MCF 10A (cell line): Measurements from ENCODE around the gene GGA2. TPM values are rescaled to one million over a fixed set of nuclear protein-coding genes. Genes with fewer than 3 reads are reported as not detected.
"Not testable (repeated sequence)": the region's sequence is repeated elsewhere in the genome, so short reads cannot be mapped to it uniquely, and the experiment has no call there.

Experiments
- BruUV-seq: library from RNA; stranded (reverse); fragments of 400-500 nt; replicated peaks from 2 replicates; lab custom pipeline; 2021; lab: Mats Ljungman, UMichigan
- CTCF ChIA-PET: fragments of 300-600 bp; sonication (Branson Sonifier 250); formaldehyde crosslinking; extraction: SDS; loops from one replicate; lab custom pipeline; 2021; ENCODE audit warnings: antibody characterized with exemption, inconsistent platforms; lab: Yijun Ruan, JAX
- POLR2A ChIA-PET: fragments of 300-600, 350-650 bp; sonication (Branson Sonifier 250); formaldehyde crosslinking; extraction: SDS; loops from one replicate; lab custom pipeline; 2020; ENCODE audit warnings: antibody characterized with exemption, inconsistent platforms; lab: Yijun Ruan, JAX
- DNase-seq: peaks from one replicate; pipeline ENCODE4 v3.0.0-alpha.2; 2018; ENCODE audit not compliant: unreplicated experiment
- H3K27ac Mint-ChIP-seq: one replicate; pipeline ENCODE4 v1.8.0; 2022; ENCODE audit warnings: mild to moderate bottlenecking, low read depth, mixed read lengths; ENCODE audit not compliant: unreplicated experiment
- H3K27me3 Mint-ChIP-seq: one replicate; pipeline ENCODE4 v1.8.0; 2022; ENCODE audit warnings: mixed read lengths; ENCODE audit not compliant: insufficient read depth, unreplicated experiment
- H3K36me3 Mint-ChIP-seq: one replicate; pipeline ENCODE4 v1.8.0; 2022; ENCODE audit warnings: mild to moderate bottlenecking, moderate library complexity, mixed read lengths; ENCODE audit not compliant: insufficient read depth, unreplicated experiment
- H3K4me1 Mint-ChIP-seq: one replicate; pipeline ENCODE4 v1.8.0; 2022; ENCODE audit warnings: mixed read lengths; ENCODE audit not compliant: insufficient read depth, unreplicated experiment
- H3K4me3 Mint-ChIP-seq: one replicate; pipeline ENCODE4 v1.8.0; 2022; ENCODE audit warnings: mild to moderate bottlenecking, moderate library complexity, mixed read lengths; ENCODE audit not compliant: unreplicated experiment
- H3K9me3 Mint-ChIP-seq: one replicate; pipeline ENCODE4 v1.8.0; 2022; ENCODE audit warnings: mixed read lengths; ENCODE audit not compliant: unreplicated experiment
- intact Hi-C: fragments of 100-400 bp; cut with micrococcal nuclease; formaldehyde crosslinking; loops from 2 replicates; pipeline ENCODE4 v1.14.1; 2022
- total RNA-seq: library from RNA; stranded (reverse); gene quantifications from 2 replicates; pipeline ENCODE4 v1.2.3, GENCODE V29; 2022
- TF ChIP-seq, protein P1 (sequence below): fragments of 200-600 bp; IDR thresholded peaks from one replicate; pipeline ENCODE4 v1.8.0; 2022; ENCODE audit warnings: antibody characterized with exemption, mild to moderate bottlenecking; ENCODE audit not compliant: unreplicated experiment

GGA2 gene
- total RNA-seq, 1 experiment from 2014 or later: 22.2 TPM

DNA sequence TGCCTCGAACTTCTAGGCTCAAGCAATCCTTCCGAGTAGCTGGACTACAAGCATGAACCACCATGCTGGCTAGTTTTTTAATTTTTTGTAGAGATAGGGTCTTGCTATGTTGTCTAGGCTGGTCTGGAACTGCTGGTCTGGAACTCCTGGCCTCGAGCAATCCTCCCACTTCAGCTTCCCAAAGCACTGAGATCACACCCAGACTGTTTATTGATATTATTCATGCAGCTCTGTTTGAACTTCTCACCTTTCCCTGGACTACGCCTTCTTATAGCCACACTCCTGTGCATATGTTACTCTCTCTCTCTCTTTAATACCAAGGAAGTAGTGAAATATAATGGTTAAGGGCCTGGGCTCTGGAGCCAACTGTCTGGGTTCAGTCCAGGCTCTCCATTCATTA, 61.9 kb downstream of the GGA2 start:
- no peak overlapping the region for H3K27ac Mint-ChIP-seq
- ChIA-PET POLR2A (no interaction called here), CTCF (interaction anchor here (0.5 to 8.2 kb wide), 3 partner anchors 13 to 266 kb away, joined by 3 to 82 read pairs (median 4); no protein-coding TSS in a partner anchor)
- no peak for DNase-seq
- intact Hi-C loops: no loop called here
- no peaks in the 10 kb centered on the region for H3K9me3 Mint-ChIP-seq
- peaks cover 33% of the 10 kb centered on the region for H3K36me3 Mint-ChIP-seq
- BruUV-seq: no TSS peak
- TF ChIP-seq, protein P1, sequence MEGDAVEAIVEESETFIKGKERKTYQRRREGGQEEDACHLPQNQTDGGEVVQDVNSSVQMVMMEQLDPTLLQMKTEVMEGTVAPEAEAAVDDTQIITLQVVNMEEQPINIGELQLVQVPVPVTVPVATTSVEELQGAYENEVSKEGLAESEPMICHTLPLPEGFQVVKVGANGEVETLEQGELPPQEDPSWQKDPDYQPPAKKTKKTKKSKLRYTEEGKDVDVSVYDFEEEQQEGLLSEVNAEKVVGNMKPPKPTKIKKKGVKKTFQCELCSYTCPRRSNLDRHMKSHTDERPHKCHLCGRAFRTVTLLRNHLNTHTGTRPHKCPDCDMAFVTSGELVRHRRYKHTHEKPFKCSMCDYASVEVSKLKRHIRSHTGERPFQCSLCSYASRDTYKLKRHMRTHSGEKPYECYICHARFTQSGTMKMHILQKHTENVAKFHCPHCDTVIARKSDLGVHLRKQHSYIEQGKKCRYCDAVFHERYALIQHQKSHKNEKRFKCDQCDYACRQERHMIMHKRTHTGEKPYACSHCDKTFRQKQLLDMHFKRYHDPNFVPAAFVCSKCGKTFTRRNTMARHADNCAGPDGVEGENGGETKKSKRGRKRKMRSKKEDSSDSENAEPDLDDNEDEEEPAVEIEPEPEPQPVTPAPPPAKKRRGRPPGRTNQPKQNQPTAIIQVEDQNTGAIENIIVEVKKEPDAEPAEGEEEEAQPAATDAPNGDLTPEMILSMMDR: no peak
- H3K4me1 Mint-ChIP-seq: peaks cover 14% of the 10 kb centered on the region
- no peaks in the 10 kb centered on the region for H3K27me3 Mint-ChIP-seq
- H3K4me3 Mint-ChIP-seq: no peak overlapping the region

GRCh38 chr16:23437542-23437941, 72.8 kb downstream of the GGA2 start:
- not testable (repeated sequence) for BruUV-seq, H3K4me3 Mint-ChIP-seq, H3K27ac Mint-ChIP-seq, H3K27me3 Mint-ChIP-seq, H3K4me1 Mint-ChIP-seq, H3K9me3 Mint-ChIP-seq, DNase-seq
- POLR2A ChIA-PET: interaction anchor here (1.0 kb wide), 2 partner anchors 221 to 266 kb away, joined by 3 to 4 read pairs; no protein-coding TSS in a partner anchor
- CTCF ChIA-PET: interaction anchor here (0.6 to 6.9 kb wide), 9 partner anchors 8 to 1881 kb away, joined by 3 to 516 read pairs (median 36); partner anchors contain the start of genes COG7 and SCNN1G
- peaks cover 74% of the 10 kb centered on the region for H3K36me3 Mint-ChIP-seq
- intact Hi-C loops: loop anchor here (10.0 kb wide), 1 partner anchor 143 kb away; no protein-coding TSS in a partner anchor

GRCh38 chr16:23436951-23437350, 73.3 kb downstream of the GGA2 start:
- H3K4me3 Mint-ChIP-seq: no peak overlapping the region
- intact Hi-C loops: loop anchor here (10.0 kb wide), 1 partner anchor 142 kb away; no protein-coding TSS in a partner anchor
- H3K27ac Mint-ChIP-seq: no peak overlapping the region
- TF ChIP-seq, protein P1: no peak
- no peaks in the 10 kb centered on the region for H3K27me3 Mint-ChIP-seq
- H3K36me3 Mint-ChIP-seq: peaks cover 68% of the 10 kb centered on the region
- no peaks in the 10 kb centered on the region for H3K4me1 Mint-ChIP-seq
- no TSS peak for BruUV-seq
- CTCF ChIA-PET: interaction anchor here (0.7 to 6.9 kb wide), 14 partner anchors 9 to 538 kb away, joined by 3 to 516 read pairs (median 14); partner anchors contain the start of genes COG7, SCNN1B and SCNN1G
- DNase-seq: no peak
- POLR2A ChIA-PET: interaction anchor here (1.0 kb wide), 2 partner anchors 221 to 266 kb away, joined by 3 to 4 read pairs; no protein-coding TSS in a partner anchor
- H3K9me3 Mint-ChIP-seq: no peaks in the 10 kb centered on the region

DNA sequence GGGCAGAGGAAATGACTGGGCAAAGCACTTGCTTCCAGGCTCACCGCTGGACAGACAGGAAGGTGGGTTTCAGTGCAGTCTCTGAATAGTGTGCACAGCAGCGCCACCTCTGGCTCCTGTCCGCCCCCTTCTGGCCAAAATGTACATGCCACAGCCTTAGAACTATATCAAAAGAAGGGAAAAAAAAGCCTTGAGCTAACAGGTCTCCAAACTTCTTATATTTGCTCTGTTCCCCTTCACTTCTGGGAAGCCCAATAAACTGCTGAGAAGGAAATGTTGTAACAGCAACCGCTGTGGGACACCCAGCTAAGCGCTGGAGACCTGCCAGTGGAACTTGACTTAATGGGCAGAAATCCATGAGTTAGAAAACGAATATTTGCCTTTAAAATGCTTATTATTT, 74.8 kb downstream of the GGA2 start:
- Mint-ChIP-seq H3K4me3 (no peak overlapping the region), H3K27ac (no peak overlapping the region), H3K36me3 (peaks cover 62% of the 10 kb centered on the region), H3K4me1 (no peaks in the 10 kb centered on the region), H3K9me3 (no peaks in the 10 kb centered on the region), H3K27me3 (no peaks in the 10 kb centered on the region)
- ChIA-PET POLR2A (interaction anchor here (0.6 to 5.4 kb wide), 6 partner anchors 11 to 279 kb away, joined by 3 to 66 read pairs (median 4); partner anchors contain the start of gene SCNN1G), CTCF (interaction anchor here (0.6 to 6.9 kb wide), 61 partner anchors 10 to 1794 kb away, joined by 3 to 516 read pairs (median 5); partner anchors contain the start of genes COG7, SCNN1B and SCNN1G)
- no TSS peak for BruUV-seq
- TF ChIP-seq, protein P1: peak; percentile 88
- peak; percentile 71 for DNase-seq
- intact Hi-C loops: loop anchor here (10.0 kb wide), 1 partner anchor 141 kb away; no protein-coding TSS in a partner anchor
